ENCODE measurements around the gene TRMO. TPM values are rescaled to one million over a fixed set of nuclear protein-coding genes. Genes with fewer than 3 reads are reported as not detected.

TRMO gene
- total RNA-seq, 1 donor = 23.9 TPM

DNA sequence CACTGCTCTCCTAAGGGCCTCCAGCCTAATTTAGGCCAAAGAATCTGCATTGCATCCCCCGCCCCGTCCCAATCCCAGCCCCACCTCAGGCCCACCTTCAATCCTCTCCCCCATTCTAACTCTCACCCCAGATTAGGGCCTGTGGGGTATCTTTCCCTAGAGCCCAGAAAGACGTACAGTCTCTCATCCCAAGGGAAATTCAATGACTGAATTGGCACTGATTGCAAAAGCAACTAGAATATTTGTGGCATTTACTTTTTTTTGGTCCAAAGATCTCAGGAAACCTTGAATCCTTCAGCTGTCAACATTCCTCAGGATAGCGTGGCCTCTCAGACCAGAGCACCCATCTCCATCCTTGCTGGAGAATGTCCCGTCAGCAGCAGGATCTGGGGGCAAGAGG is 30.6 kb downstream of the TRMO start:
- Histone ChIP-seq H3K79me2 (ENCODE audit: insufficient read depth, low read length) (no peaks in the 10 kb centered on the region), H3K27me3 (ENCODE audit: insufficient read depth, low read length) (peaks cover 19% of the 10 kb centered on the region), H4K20me1 (ENCODE audit: insufficient read depth, low read length) (no peaks in the 10 kb centered on the region), H3K9me3 (ENCODE audit: low read depth, low read length) (peaks cover 4% of the 10 kb centered on the region), H3K4me1 (ENCODE audit: insufficient read depth, low read length) (no peaks in the 10 kb centered on the region), H3K4me3 (ENCODE audit: insufficient read depth, low read length) (no peak overlapping the region), H3K4me2 (ENCODE audit: insufficient read depth, low read length) (no peak overlapping the region), H2AFZ (ENCODE audit: low read length) (no peak overlapping the region), H3K27ac (ENCODE audit: low read depth, low read length) (no peak overlapping the region), H3K36me3 (ENCODE audit: insufficient read depth, low read length) (no peaks in the 10 kb centered on the region)
- TF ChIP-seq, protein P1, sequence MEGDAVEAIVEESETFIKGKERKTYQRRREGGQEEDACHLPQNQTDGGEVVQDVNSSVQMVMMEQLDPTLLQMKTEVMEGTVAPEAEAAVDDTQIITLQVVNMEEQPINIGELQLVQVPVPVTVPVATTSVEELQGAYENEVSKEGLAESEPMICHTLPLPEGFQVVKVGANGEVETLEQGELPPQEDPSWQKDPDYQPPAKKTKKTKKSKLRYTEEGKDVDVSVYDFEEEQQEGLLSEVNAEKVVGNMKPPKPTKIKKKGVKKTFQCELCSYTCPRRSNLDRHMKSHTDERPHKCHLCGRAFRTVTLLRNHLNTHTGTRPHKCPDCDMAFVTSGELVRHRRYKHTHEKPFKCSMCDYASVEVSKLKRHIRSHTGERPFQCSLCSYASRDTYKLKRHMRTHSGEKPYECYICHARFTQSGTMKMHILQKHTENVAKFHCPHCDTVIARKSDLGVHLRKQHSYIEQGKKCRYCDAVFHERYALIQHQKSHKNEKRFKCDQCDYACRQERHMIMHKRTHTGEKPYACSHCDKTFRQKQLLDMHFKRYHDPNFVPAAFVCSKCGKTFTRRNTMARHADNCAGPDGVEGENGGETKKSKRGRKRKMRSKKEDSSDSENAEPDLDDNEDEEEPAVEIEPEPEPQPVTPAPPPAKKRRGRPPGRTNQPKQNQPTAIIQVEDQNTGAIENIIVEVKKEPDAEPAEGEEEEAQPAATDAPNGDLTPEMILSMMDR (IDR thresholded peaks at IDR 0.05; ENCODE audit: extremely low read depth, low read depth, low read length) = no peak
- DNase-seq (ENCODE audit: insufficient read length, low spot score, missing footprints) = no peak

DNA sequence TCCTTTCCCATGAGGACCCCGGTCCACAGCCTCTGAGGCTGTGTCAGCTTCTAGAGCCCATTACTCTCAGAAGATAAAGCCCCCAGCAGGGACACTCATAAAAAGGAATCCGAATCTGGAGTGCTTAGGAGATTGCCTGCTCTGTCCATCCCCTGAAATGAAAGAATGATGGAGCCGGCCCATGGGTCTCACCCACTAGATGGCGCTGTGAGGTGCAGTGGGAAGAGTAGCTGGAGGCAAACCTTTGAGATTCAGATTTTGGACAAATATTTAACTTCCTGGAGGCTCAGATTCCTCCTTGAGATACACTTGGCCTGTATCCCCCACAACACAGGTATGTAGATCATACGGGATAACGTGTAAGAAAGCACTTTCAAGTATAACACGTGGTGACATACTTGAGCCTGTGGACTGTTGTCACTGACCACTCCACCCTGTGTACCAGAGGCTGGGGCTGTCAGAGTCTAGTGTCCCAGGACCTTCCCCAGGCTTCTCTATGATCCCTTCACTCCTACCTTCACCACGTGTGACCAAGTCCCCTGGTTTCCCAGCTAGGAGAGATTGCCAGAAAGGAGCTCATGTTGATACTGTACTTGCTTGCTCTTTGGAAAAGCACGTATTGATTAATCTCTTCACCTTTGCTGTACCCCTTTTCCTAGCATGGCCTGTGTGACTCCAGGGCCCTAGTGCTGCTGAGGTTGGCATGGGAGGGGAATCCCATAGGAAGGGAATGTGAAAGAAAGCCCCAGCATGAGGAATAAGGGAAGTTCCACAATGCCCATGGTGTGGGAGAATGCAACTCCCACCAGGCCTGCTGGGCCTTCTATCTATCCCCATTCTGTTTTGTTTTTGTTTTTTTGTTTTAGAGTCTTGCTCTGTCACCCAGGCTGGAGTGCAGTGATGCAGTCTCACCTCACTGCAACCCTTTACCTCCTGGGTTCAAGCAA is 32.1 kb downstream of the TRMO start:
- Histone ChIP-seq H3K4me1 (ENCODE audit: insufficient read depth, low read length) (no peaks in the 10 kb centered on the region), H4K20me1 (ENCODE audit: insufficient read depth, low read length) (no peaks in the 10 kb centered on the region), H2AFZ (ENCODE audit: low read length) (no peak overlapping the region), H3K79me2 (ENCODE audit: insufficient read depth, low read length) (no peaks in the 10 kb centered on the region), H3K4me2 (ENCODE audit: insufficient read depth, low read length) (no peak overlapping the region), H3K9me3 (ENCODE audit: low read depth, low read length) (peaks cover 4% of the 10 kb centered on the region), H3K36me3 (ENCODE audit: insufficient read depth, low read length) (no peaks in the 10 kb centered on the region), H3K4me3 (ENCODE audit: insufficient read depth, low read length) (no peak overlapping the region), H3K27ac (ENCODE audit: low read depth, low read length) (no peak overlapping the region), H3K27me3 (ENCODE audit: insufficient read depth, low read length) (peaks cover 19% of the 10 kb centered on the region)
- DNase-seq (ENCODE audit: insufficient read length, low spot score, missing footprints) = peak; percentile 92
- TF ChIP-seq, protein P1 (IDR thresholded peaks at IDR 0.05; ENCODE audit: extremely low read depth, low read depth, low read length) = peak; percentile 96

DNA sequence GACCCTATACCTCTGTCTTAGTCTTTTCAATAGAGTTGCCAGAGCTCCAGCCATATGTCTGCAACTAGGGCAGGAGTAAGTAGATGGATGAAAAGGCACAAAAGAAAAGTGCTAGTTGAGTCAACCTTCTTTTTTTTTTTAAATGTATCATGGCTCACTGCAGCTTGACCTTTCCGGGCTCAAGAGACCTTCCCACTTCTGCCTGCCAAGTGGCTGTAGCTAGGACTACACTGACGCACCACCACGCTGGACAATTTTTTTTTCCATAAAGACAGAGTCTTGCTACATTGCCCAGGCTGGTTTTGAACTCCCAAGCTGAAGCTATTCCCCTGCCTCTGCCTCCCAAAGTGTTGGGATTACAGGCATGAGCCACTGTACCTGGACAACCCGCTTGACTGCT is 42.0 kb downstream of the TRMO start:
- H3K79me2 ChIP-seq (ENCODE audit: insufficient read depth, low read length) = no peaks in the 10 kb centered on the region
- H3K36me3 ChIP-seq (ENCODE audit: insufficient read depth, low read length) = no peaks in the 10 kb centered on the region
- H3K27ac ChIP-seq (ENCODE audit: low read depth, low read length) = no peak overlapping the region
- no peak overlapping the region for H2AFZ ChIP-seq (ENCODE audit: low read length)
- no peak overlapping the region for H3K4me2 ChIP-seq (ENCODE audit: insufficient read depth, low read length)
- no peaks in the 10 kb centered on the region for H3K27me3 ChIP-seq (ENCODE audit: insufficient read depth, low read length)
- H3K4me3 ChIP-seq (ENCODE audit: insufficient read depth, low read length) = no peak overlapping the region
- no peaks in the 10 kb centered on the region for H3K9me3 ChIP-seq (ENCODE audit: low read depth, low read length)
- no peaks in the 10 kb centered on the region for H4K20me1 ChIP-seq (ENCODE audit: insufficient read depth, low read length)
- TF ChIP-seq, protein P1 (IDR thresholded peaks at IDR 0.05; ENCODE audit: extremely low read depth, low read depth, low read length) = no peak
- no peak for DNase-seq (ENCODE audit: insufficient read length, low spot score, missing footprints)
- peaks cover 21% of the 10 kb centered on the region for H3K4me1 ChIP-seq (ENCODE audit: insufficient read depth, low read length)

DNA sequence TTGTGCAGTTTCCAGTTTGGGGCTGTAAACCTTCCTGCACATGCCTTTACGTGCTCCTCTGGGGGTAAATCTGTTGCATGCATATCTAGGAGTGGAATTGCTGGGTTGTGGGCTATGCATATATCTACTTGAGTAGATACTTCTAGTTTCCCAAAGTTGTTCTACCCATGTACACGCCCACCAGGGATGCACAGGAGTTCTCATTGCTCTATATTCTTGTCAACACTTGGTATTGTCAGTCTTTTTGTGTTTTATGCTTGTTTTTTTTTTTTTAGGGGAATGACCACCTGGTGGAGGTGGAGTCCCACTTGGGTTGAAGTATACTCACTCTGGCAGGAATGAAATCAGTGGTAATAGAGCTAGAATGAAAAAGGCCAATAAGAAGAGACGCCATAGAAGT is 46.2 kb downstream of the TRMO start:
- H3K9me3 ChIP-seq (ENCODE audit: low read depth, low read length) = no peaks in the 10 kb centered on the region
- H3K27ac ChIP-seq (ENCODE audit: low read depth, low read length) = peak overlapping the region; percentile 95
- no peaks in the 10 kb centered on the region for H4K20me1 ChIP-seq (ENCODE audit: insufficient read depth, low read length)
- TF ChIP-seq, protein P1 (IDR thresholded peaks at IDR 0.05; ENCODE audit: extremely low read depth, low read depth, low read length) = no peak
- peaks cover 6% of the 10 kb centered on the region for H3K27me3 ChIP-seq (ENCODE audit: insufficient read depth, low read length)
- peaks cover 21% of the 10 kb centered on the region for H3K4me1 ChIP-seq (ENCODE audit: insufficient read depth, low read length)
- no peaks in the 10 kb centered on the region for H3K79me2 ChIP-seq (ENCODE audit: insufficient read depth, low read length)
- H2AFZ ChIP-seq (ENCODE audit: low read length) = no peak overlapping the region
- no peak for DNase-seq (ENCODE audit: insufficient read length, low spot score, missing footprints)
- no peak overlapping the region for H3K4me3 ChIP-seq (ENCODE audit: insufficient read depth, low read length)
- peak overlapping the region; percentile 69 for H3K4me2 ChIP-seq (ENCODE audit: insufficient read depth, low read length)
- no peaks in the 10 kb centered on the region for H3K36me3 ChIP-seq (ENCODE audit: insufficient read depth, low read length)

All from osteoblast (primary cell).